NCI-H82 (cell line): Measurements from ENCODE around the gene CDR2.
"Not testable (repeated sequence)": the region's sequence is repeated elsewhere in the genome, so short reads cannot be mapped to it uniquely, and the experiment has no call there.

Experiments
- DNase-seq: peaks from one replicate; lab custom pipeline; 2025; lab: John Stamatoyannopoulos, UW

The CDR2 gene

GRCh38 chr16:22352723-22353122, 21.7 kb downstream of the CDR2 start:
- no peak for DNase-seq

- DNase-seq: no peak
Observed at GRCh38 chr16:22352140-22352539, 22.3 kb downstream of the CDR2 start.

GRCh38 chr16:22351017-22351416, 23.4 kb downstream of the CDR2 start:
- not testable (repeated sequence) for DNase-seq

GRCh38 chr16:22348291-22348690, 26.1 kb downstream of the CDR2 start:
- DNase-seq: no peak

GRCh38 chr16:22347100-22347820, 27.2 kb downstream of the CDR2 start:
- DNase-seq: no peak

GRCh38 chr16:22346483-22346882, 27.9 kb downstream of the CDR2 start:
- DNase-seq: no peak

GRCh38 chr16:22342082-22342481, 32.3 kb downstream of the CDR2 start:
- DNase-seq: no peak

- DNase-seq: no peak
Observed at GRCh38 chr16:22340945-22341344, 33.5 kb downstream of the CDR2 start.

GRCh38 chr16:22337849-22338635, 36.4 kb downstream of the CDR2 start:
- DNase-seq: peak; percentile 73

GRCh38 chr16:22337045-22337444, 37.4 kb downstream of the CDR2 start:
- peak; percentile 7 for DNase-seq

GRCh38 chr16:22336581-22336980, 37.8 kb downstream of the CDR2 start:
- no peak for DNase-seq

- no peak for DNase-seq
Observed at GRCh38 chr16:22335668-22336246, 38.7 kb downstream of the CDR2 start.

GRCh38 chr16:22333457-22333994, 40.9 kb downstream of the CDR2 start:
- no peak for DNase-seq

GRCh38 chr16:22330326-22330725, 44.1 kb downstream of the CDR2 start:
- DNase-seq: no peak

- DNase-seq: no peak
Observed at GRCh38 chr16:22329199-22329695, 45.2 kb downstream of the CDR2 start.

GRCh38 chr16:22328081-22328725, 46.2 kb downstream of the CDR2 start:
- DNase-seq: no peak

GRCh38 chr16:22327446-22327775, 47.0 kb downstream of the CDR2 start:
- no peak for DNase-seq

- no peak for DNase-seq
Observed at GRCh38 chr16:22326771-22327445, 47.5 kb downstream of the CDR2 start.

- peak; percentile 62 for DNase-seq
Observed at GRCh38 chr16:22326369-22326652, 48.1 kb downstream of the CDR2 start.

GRCh38 chr16:22325598-22326368, 48.6 kb downstream of the CDR2 start:
- no peak for DNase-seq
